Liver (tissue), 9 donors: Measurements from ENCODE around the gene GRIA1. TPM values are rescaled to one million over a fixed set of nuclear protein-coding genes. Genes with fewer than 3 reads are reported as not detected.

Source experiments
- DNase-seq: peaks from one replicate; pipeline ENCODE4 v3.0.0-alpha.2; 2017; ENCODE audit warnings: low spot score
- H3K27ac ChIP-seq, 2 donors: one replicate each; pipeline ENCODE4 v1.7.0; 2013; ENCODE audit warnings: inconsistent platforms in 2 of 2, low read length in 2 of 2, control low read depth in 1 of 2, low read depth in 1 of 2, mild to moderate bottlenecking in 1 of 2
- H3K27me3 ChIP-seq, 4 donors: one replicate each; pipeline versions ENCODE4 v1.6.1 to v1.7.0; 2013; ENCODE audit warnings: low read length in 3 of 4, inconsistent platforms in 1 of 4, mild to moderate bottlenecking in 1 of 4, moderate library complexity in 1 of 4; ENCODE audit not compliant: control insufficient read depth in 4 of 4, insufficient read depth in 4 of 4
- H3K36me3 ChIP-seq, 4 donors: one replicate each; pipeline versions ENCODE4 v1.6.1 to v1.7.0; 2013; ENCODE audit warnings: low read length in 3 of 4, mild to moderate bottlenecking in 3 of 4, low read depth in 1 of 4, moderate library complexity in 1 of 4; ENCODE audit not compliant: control insufficient read depth in 4 of 4, insufficient read depth in 3 of 4
- H3K4me1 ChIP-seq, 4 donors: one replicate each; pipeline versions ENCODE4 v1.6.1 to v1.7.0; 2013; ENCODE audit warnings: low read length in 3 of 4, mild to moderate bottlenecking in 3 of 4, moderate library complexity in 1 of 4; ENCODE audit not compliant: control insufficient read depth in 4 of 4, insufficient read depth in 4 of 4
- H3K4me3 ChIP-seq, 3 donors: one replicate each; pipeline versions ENCODE4 v1.6.1 to v1.7.0; 2013; ENCODE audit warnings: low read length in 3 of 3, control low read depth in 1 of 3, low read depth in 1 of 3, mild to moderate bottlenecking in 1 of 3
- H3K9ac ChIP-seq, 2 donors: one replicate each; pipeline ENCODE4 v1.7.0; 2013; ENCODE audit warnings: low read length in 2 of 2, mild to moderate bottlenecking in 2 of 2, moderate library complexity in 2 of 2, control low read depth in 1 of 2, low read depth in 1 of 2
- H3K9me3 ChIP-seq, 4 donors: one replicate each; pipeline versions ENCODE4 v1.6.1 to v1.7.0; 2013; ENCODE audit warnings: low read length in 3 of 4; ENCODE audit not compliant: control insufficient read depth in 4 of 4
- FOXA1 ChIP-seq: IDR thresholded peaks from 2 replicates; pipeline ENCODE4 v1.6.1; 2016; ENCODE audit warnings: antibody characterized with exemption
- FOXA2 ChIP-seq: IDR thresholded peaks from 2 replicates; pipeline ENCODE4 v1.6.1; 2016; ENCODE audit warnings: antibody characterized with exemption
- GABPA ChIP-seq, 2 donors: IDR thresholded peaks in 1 of 2; conservative IDR thresholded peaks in 1 of 2; 2 replicates each; pipeline ENCODE4 v1.6.1; 2016; ENCODE audit warnings: antibody characterized with exemption in 2 of 2, mild to moderate bottlenecking in 1 of 2, moderate library complexity in 1 of 2
- JUND ChIP-seq, 2 donors: IDR thresholded peaks; 2 replicates each; pipeline ENCODE4 v1.6.1; 2016; ENCODE audit warnings: antibody characterized with exemption in 2 of 2
- NR2F2 ChIP-seq: IDR thresholded peaks from 2 replicates; pipeline ENCODE4 v1.6.1; 2016; ENCODE audit warnings: antibody characterized with exemption
- RXRA ChIP-seq, 2 donors: IDR thresholded peaks; 2 replicates each; pipeline ENCODE4 v1.6.1; 2017 to 2018; ENCODE audit warnings: antibody characterized with exemption in 2 of 2, mild to moderate bottlenecking in 1 of 2
- SP1 ChIP-seq: IDR thresholded peaks from 2 replicates; pipeline ENCODE4 v1.6.1; 2018; ENCODE audit warnings: antibody characterized with exemption, mild to moderate bottlenecking
- TAF1 ChIP-seq: conservative IDR thresholded peaks from 2 replicates; pipeline ENCODE4 v1.6.1; 2016; ENCODE audit warnings: antibody characterized with exemption, mild to moderate bottlenecking
- WGBS: extraction: QIAGEN DNeasy Blood & Tissue Kit; methylation state at CpG from one replicate; pipeline ENCODE4 v1.1.7; 2013; 5-methylcytosine and 5-hydroxymethylcytosine counted together
- polyA plus RNA-seq, 2 donors: library from polyadenylated mRNA; stranded (reverse) in 1 of 2; unstranded in 1 of 2; fragments of 200-250 nt in 1 of 2; fragments of >200 nt in 1 of 2; fragmentation: Nextera tagmentation in 1 of 2; extraction: Ambion mirVana in 1 of 2; gene quantifications; one replicate each; pipeline versions ENCODE4 v1.2.1 to v1.2.3, GENCODE V29; 2013 to 2015
- total RNA-seq, 2 donors: library from RNA; depleted of rRNA; stranded (reverse); fragments of >200 nt; gene quantifications; one replicate each; pipeline ENCODE4 v1.2.3, GENCODE V29; 2014
- TF ChIP-seq, protein P1 (sequence below): IDR thresholded peaks from 2 replicates; pipeline ENCODE4 v1.6.1; 2016; ENCODE audit warnings: antibody characterized with exemption
- TF ChIP-seq, protein P2 (sequence below): IDR thresholded peaks from 2 replicates; pipeline ENCODE4 v1.6.1; 2016; ENCODE audit warnings: antibody characterized with exemption, mild to moderate bottlenecking
- TF ChIP-seq, protein P3 (sequence below): fragments of 150-350 bp; IDR thresholded peaks from 2 replicates; pipeline ENCODE4 v1.5.1; 2017; ENCODE audit warnings: improper control_type of control experiment, low read depth, low read length; ENCODE audit not compliant: missing input control
- donor health status: healthy.
- donor health status: healthy.
- donor health status: healthy.
- donor health status: healthy.
- donor health status: healthy.

The GRIA1 gene
- total and polyA plus RNA-seq, 4 donors = 0.08 TPM; not detected in 3

DNA sequence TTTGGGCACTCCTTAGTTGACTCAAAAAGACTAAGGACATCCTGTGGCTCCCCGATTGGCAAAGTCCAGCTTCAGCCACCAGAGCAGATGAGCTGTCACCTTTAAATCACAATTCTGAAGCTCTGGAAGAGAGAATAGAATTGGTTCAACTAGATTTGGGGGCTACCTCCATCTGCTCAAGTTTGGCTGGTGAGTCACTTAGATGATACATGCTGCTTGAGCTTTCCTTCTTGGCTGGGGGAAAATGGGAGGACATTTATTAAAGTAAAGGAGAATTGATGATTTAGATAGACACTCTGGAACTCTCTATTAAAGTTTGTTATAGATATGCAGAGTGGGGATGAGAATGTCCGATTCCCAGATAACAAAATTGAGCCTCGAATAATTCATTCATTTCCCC lies 30.0 kb upstream of the GRIA1 start:
- Histone ChIP-seq H3K4me1 (peaks cover 0 to 4% (median 0%) of the 10 kb centered on the region in 4 donors), H3K9me3 (no peaks in the 10 kb centered on the region), H3K27ac (no peak overlapping the region), H3K9ac (no peak overlapping the region), H3K27me3 (no peaks in the 10 kb centered on the region), H3K4me3 (no peak overlapping the region), H3K36me3 (no peaks in the 10 kb centered on the region)
- no peak for DNase-seq
- no peak for TF ChIP-seq JUND (IDR thresholded peaks at IDR 0.05)
- no peak for TF ChIP-seq TAF1
- no peak for TF ChIP-seq GABPA (IDR thresholded peaks at IDR 0.05 in 1 of 2, conservative IDR thresholded peaks at IDR 0.05 in 1 of 2)
- TF ChIP-seq FOXA1 = no peak
- no peak for TF ChIP-seq SP1
- TF ChIP-seq, protein P1, sequence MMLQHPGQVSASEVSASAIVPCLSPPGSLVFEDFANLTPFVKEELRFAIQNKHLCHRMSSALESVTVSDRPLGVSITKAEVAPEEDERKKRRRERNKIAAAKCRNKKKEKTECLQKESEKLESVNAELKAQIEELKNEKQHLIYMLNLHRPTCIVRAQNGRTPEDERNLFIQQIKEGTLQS = no peak
- WGBS = 90% methylated on average over 3 of the region's 3 CpGs

DNA sequence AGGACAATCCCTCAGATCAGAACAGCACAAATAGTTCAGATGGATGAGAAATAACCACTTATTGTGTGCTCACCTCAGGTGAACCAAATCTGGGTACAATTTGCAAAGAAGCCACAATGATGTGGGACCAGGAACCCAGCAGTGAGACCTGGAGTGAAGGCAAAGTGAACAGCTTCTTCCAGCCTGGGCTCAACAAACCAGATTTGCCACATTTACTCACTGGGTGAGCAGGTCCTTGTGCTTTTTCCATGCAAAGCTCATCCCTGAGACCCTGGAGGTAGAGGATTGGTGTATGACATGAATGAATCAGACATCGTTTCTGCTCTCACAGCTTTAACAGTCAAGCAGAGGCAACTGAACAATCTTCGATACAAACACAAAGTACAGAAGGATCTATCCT lies 29.1 kb upstream of the GRIA1 start:
- WGBS = 89% methylated on average over 2 of the region's 2 CpGs
- H3K27ac ChIP-seq = no peak overlapping the region

More for the DNA sequence above, 29.1 kb upstream of the GRIA1 start:
- Histone ChIP-seq H3K4me3 (no peak overlapping the region), H3K9me3 (no peaks in the 10 kb centered on the region), H3K27me3 (no peaks in the 10 kb centered on the region), H3K4me1 (peaks cover 0 to 4% (median 0%) of the 10 kb centered on the region in 4 donors), H3K36me3 (no peaks in the 10 kb centered on the region), H3K9ac (no peak overlapping the region)
- TF ChIP-seq JUND (IDR thresholded peaks at IDR 0.05) (no peak), SP1 (no peak), FOXA2 (no peak), RXRA (IDR thresholded peaks at IDR 0.05) (no peak), NR2F2 (no peak)
- TF ChIP-seq, protein P1 = no peak
- TF ChIP-seq, protein P2, sequence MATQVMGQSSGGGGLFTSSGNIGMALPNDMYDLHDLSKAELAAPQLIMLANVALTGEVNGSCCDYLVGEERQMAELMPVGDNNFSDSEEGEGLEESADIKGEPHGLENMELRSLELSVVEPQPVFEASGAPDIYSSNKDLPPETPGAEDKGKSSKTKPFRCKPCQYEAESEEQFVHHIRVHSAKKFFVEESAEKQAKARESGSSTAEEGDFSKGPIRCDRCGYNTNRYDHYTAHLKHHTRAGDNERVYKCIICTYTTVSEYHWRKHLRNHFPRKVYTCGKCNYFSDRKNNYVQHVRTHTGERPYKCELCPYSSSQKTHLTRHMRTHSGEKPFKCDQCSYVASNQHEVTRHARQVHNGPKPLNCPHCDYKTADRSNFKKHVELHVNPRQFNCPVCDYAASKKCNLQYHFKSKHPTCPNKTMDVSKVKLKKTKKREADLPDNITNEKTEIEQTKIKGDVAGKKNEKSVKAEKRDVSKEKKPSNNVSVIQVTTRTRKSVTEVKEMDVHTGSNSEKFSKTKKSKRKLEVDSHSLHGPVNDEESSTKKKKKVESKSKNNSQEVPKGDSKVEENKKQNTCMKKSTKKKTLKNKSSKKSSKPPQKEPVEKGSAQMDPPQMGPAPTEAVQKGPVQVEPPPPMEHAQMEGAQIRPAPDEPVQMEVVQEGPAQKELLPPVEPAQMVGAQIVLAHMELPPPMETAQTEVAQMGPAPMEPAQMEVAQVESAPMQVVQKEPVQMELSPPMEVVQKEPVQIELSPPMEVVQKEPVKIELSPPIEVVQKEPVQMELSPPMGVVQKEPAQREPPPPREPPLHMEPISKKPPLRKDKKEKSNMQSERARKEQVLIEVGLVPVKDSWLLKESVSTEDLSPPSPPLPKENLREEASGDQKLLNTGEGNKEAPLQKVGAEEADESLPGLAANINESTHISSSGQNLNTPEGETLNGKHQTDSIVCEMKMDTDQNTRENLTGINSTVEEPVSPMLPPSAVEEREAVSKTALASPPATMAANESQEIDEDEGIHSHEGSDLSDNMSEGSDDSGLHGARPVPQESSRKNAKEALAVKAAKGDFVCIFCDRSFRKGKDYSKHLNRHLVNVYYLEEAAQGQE = no peak
- TF ChIP-seq, protein P3, sequence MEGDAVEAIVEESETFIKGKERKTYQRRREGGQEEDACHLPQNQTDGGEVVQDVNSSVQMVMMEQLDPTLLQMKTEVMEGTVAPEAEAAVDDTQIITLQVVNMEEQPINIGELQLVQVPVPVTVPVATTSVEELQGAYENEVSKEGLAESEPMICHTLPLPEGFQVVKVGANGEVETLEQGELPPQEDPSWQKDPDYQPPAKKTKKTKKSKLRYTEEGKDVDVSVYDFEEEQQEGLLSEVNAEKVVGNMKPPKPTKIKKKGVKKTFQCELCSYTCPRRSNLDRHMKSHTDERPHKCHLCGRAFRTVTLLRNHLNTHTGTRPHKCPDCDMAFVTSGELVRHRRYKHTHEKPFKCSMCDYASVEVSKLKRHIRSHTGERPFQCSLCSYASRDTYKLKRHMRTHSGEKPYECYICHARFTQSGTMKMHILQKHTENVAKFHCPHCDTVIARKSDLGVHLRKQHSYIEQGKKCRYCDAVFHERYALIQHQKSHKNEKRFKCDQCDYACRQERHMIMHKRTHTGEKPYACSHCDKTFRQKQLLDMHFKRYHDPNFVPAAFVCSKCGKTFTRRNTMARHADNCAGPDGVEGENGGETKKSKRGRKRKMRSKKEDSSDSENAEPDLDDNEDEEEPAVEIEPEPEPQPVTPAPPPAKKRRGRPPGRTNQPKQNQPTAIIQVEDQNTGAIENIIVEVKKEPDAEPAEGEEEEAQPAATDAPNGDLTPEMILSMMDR = no peak
- DNase-seq = no peak
